Fibroblast of pulmonary artery (primary cell): ENCODE results near the gene CDH6.

Experiments used
- DNase-seq: peaks from one replicate; pipeline ENCODE4 v3.0.0-alpha.2; 2010; ENCODE audit warnings: low read depth
- H3K4me3 ChIP-seq: replicated peaks from 2 replicates; pipeline ENCODE4 v1.5.1; 2011; ENCODE audit warnings: low read depth, mild to moderate bottlenecking, control low read depth, low read length, moderate library complexity
- CTCF ChIP-seq: IDR thresholded peaks from 2 replicates; pipeline ENCODE4 v1.5.1; 2011; ENCODE audit warnings: mild to moderate bottlenecking, control low read depth, low read length, inconsistent platforms; ENCODE audit errors: missing control alignments

CDH6 gene

DNA sequence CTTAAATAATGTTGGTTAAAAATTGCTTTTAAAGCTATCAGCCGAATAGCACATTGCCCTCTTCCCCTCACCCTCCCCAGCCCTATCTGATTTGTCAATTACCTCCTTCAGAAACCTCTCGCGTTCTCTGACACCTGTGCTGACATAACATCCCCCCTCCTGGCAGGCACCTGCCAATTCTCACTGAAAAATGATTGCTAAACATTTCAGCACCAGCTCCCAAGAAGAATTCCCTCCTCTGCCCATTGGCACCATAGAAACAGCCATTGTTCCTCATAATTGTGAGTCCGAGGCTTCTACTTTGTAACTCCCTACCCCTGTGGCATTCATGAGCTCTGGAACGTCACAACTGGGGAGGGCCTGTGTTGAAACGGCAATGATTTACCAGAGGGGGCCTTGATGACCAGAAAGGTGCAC is 20.2 kb downstream of the CDH6 start:
- TF ChIP-seq CTCF: no peak
- H3K4me3 ChIP-seq: no peak overlapping the region
- no peak for DNase-seq

DNA sequence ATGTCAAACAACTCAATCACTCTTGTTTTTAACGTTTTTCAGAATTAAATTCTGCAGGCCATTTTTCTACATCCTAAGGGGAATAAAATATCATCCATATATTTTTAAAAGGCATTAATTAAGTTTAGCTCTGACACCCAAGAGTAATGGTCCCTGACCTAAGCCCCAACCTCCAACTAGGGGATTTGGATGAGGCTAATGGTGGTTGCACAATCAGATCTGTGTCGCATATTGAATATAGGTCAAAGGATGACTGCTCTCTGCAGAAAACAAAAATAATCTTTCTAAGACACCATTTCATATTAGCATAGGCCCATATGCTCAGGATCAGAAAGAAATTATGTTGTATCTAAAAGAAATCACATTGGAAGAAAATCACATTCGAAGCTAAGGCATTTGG is 20.7 kb downstream of the CDH6 start:
- no peak for DNase-seq
- no peak for TF ChIP-seq CTCF
- H3K4me3 ChIP-seq: no peak overlapping the region

- TF ChIP-seq CTCF: no peak
- no peak for DNase-seq
- H3K4me3 ChIP-seq: no peak overlapping the region
These were observed 21.8 kb downstream of the CDH6 start for GRCh38 chr5:31215236-31215635.

GRCh38 chr5:31217446-31217845 is 24.0 kb downstream of the CDH6 start:
- no peak overlapping the region for H3K4me3 ChIP-seq
- TF ChIP-seq CTCF: no peak
- DNase-seq: no peak

- no peak for DNase-seq
- H3K4me3 ChIP-seq: no peak overlapping the region
- TF ChIP-seq CTCF: no peak
These were observed 25.5 kb downstream of the CDH6 start for GRCh38 chr5:31218978-31219377.

- DNase-seq: no peak
- TF ChIP-seq CTCF: no peak
- H3K4me3 ChIP-seq: no peak overlapping the region
These were observed 27.5 kb downstream of the CDH6 start for GRCh38 chr5:31221001-31221400.

- no peak for TF ChIP-seq CTCF
- DNase-seq: peak; percentile 36
- no peak overlapping the region for H3K4me3 ChIP-seq
These were observed 31.6 kb downstream of the CDH6 start for GRCh38 chr5:31225118-31225517.
